DOHH2 (cell line): ENCODE data around the gene SCN7A.

Source experiments
- CTCF ChIP-seq: fragments of 200-600 bp; sonication (generic); IDR thresholded peaks from one replicate; pipeline ENCODE4 v1.5.1; 2014; ENCODE audit warnings: antibody characterized with exemption, mild to moderate bottlenecking, low read depth, low read length; ENCODE audit not compliant: poor library complexity, severe bottlenecking
- EZH2phosphoT487 ChIP-seq: fragments of 200-600 bp; sonication (generic); IDR thresholded peaks from 2 replicates; pipeline ENCODE4 v1.6.1; 2017; ENCODE audit warnings: borderline replicate concordance, mild to moderate bottlenecking, antibody characterized with exemption, low read length, moderate library complexity, mixed read lengths

GRCh38 chr2:166516712-166517303 is 22.8 kb upstream of the SCN7A start:
- TF ChIP-seq CTCF, result peak; percentile 48
- TF ChIP-seq EZH2phosphoT487, result no peak
